TTC549 (cell line): ENCODE measurements around the gene KIF2C.
"Not testable (repeated sequence)": the region's sequence is repeated elsewhere in the genome, so short reads cannot be mapped to it uniquely, and the experiment has no call there.

Experiments
- FAIRE-seq: peaks from 2 replicates; lab custom pipeline; 2012; peaks lifted over from hg19 to GRCh38; lab: Jason Lieb, UNC

Gene KIF2C

DNA sequence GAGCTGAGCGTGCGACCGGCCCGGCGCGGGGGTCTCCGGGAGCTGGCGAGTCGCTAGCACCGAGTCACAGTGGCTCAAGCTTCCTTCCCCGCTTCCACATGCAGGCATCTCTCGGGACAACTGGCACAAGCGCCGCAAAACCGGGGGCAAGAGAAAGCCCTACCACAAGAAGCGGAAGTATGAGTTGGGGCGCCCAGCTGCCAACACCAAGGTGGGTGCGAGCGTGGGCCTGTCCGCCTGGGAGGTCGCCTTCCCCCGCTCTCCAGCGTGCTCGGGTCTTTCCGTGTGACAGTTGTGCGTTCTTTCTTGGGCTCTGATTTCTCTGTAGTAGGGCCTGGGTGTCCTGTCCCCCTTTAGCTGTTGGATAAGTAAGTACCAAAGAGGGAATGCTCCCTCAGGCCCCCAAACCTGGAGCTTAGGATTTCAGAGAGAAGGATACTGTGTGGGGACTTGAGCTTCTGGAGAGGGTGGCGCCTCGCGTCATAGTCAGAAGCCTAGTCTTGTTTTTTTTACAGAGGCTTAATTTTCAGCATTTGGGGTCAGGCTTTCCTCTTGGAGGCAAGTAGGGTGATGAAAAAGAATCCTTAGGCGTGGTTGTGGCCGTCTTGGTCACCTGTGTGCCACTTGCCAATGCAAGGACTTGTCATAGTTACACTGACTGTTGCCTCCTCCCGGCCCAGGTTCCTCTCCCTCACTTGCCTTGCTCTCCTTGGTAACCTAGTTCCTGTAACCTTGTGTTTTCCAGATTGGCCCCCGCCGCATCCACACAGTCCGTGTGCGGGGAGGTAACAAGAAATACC is 36.5 kb downstream of the KIF2C start:
- no peak for FAIRE-seq

DNA sequence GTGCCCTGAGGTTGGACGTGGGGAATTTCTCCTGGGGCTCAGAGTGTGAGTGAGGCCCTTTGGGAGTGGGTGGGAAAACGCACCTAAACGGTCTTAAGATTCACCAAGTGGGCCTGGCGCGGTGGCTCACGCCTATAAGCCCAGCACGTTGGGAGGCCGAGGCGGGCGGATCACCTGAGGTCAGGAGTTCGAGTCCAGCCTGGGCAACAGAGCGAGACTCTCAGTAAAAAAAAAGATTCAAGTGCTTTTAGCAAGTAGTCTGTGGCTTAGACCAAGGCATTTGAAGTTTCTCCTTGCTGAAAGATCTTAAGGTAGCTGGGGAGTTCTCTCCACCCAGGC is 37.1 kb downstream of the KIF2C start:
- FAIRE-seq: no peak

DNA sequence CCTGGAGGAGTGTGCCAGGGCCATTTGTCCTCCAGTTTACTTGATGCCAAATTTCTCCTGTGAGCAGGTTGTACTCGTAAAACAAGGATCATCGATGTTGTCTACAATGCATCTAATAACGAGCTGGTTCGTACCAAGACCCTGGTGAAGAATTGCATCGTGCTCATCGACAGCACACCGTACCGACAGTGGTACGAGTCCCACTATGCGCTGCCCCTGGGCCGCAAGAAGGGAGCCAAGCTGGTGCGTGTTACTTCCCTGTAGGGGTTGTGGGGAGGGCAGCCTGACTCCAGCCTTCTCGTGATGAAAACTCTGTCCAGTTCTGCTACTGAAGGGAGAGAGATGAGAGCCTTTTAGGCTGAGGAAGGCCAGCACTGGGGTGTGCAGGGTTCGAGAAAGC is 37.9 kb downstream of the KIF2C start:
- no peak for FAIRE-seq

DNA sequence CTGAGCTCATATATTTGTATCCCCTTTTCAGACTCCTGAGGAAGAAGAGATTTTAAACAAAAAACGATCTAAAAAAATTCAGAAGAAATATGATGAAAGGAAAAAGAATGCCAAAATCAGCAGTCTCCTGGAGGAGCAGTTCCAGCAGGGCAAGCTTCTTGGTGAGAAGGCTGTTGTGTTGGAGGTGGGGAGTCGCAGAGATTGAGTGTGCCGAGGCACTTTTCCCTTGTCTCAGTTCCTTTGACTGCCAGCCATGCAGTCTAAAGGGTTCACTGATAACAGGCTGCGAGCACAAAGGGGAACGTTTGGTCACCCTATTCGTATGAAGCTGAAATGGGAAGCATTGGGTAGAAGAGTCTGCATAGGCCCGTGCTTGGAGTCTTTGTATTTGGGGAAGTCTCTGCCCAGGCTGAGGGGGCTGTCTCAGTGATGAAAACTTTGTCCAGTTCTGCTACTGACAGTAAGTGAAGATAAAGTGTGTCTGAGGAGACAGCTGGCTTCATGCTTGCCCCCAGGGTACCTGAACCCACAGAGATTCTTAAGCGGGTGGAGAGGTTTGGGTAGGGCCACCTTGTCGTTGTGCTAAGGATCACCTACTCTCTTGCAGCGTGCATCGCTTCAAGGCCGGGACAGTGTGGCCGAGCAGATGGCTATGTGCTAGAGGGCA is 38.5 kb downstream of the KIF2C start:
- no peak for FAIRE-seq

DNA sequence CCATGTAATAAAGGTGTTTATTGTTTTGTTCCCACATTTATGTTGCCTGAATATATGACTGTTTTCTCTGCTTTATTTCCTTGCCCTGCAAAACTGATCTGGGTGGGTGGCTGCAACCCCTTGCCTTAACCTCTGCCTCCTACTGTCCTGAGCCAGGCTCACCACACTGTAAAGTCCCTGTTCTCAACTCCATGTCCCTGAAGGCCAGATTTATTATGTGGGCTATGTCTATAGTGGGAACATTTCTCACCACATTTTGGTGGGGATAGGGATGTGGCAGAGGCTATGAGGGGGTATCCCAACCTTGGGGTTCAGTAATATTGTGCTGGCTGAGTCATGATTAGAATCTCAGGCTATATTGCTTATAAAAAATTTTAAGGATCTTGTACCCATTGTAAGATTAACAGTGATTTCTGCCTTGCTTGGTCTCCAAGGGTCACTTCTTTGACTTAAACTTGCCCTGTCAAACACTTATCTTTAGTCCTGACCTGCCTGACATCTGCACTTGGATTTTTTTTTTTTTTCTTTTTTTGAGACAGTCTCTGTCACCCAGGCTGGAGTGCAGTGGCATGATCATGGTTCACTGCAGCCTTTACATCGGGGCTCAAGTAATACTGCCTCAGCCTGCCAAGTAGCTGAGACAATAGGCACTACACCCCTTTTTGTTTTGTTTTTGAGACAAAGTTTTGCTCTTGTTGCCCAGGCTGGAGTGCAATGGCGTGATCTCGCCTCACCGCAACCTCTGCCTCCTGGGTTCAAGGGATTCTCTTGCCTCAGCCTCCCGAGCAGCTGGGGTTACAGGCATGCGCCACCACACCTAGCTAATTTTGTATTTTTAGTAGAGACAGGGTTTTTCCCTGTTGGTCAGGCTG is 39.3 kb downstream of the KIF2C start:
- no peak for FAIRE-seq

DNA sequence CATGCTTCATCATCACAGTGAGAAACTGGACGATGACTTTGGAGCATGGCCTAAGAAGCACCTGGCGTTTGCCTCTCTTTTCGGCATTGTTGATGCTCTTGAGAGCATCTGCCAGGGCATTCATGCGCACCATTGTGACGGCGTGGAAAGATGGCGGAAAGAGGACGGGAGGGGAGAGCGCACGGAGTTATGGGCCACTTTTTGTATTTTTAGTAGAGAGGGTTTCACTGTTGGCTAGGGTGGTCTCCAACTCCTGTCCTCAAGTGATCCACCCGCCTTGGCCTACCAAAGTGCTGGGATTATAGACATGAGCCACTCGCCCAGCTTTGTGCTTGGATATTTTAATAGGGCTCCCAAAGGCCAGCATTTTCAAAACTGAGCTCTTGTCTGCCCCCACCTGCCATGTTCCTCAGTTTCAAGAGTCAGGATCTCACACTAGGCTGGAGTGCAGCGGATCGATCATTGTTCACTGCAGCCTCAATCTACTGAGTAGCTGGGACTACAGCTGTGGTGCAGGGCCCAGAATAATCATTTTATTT is 41.0 kb downstream of the KIF2C start:
- no peak for FAIRE-seq

DNA sequence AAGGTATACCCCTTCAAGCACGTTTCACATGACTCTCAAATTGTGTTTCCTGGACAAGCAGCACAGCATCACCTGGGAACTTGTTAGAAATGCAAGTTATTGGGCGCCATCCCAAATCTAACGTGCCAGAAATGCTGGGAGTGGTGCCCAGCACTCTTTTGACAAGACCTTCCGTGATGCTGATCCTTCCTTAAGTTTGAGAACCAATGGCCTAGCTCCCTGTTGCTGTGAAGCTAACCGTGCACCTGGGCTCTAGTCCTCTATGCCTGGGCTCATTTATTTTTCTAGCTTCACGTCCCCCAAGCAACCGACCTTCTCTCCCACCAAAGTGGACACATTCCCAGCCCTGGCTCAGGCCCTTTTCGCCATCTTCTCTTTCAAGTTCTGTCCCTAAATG is 44.1 kb downstream of the KIF2C start:
- FAIRE-seq: no peak

DNA sequence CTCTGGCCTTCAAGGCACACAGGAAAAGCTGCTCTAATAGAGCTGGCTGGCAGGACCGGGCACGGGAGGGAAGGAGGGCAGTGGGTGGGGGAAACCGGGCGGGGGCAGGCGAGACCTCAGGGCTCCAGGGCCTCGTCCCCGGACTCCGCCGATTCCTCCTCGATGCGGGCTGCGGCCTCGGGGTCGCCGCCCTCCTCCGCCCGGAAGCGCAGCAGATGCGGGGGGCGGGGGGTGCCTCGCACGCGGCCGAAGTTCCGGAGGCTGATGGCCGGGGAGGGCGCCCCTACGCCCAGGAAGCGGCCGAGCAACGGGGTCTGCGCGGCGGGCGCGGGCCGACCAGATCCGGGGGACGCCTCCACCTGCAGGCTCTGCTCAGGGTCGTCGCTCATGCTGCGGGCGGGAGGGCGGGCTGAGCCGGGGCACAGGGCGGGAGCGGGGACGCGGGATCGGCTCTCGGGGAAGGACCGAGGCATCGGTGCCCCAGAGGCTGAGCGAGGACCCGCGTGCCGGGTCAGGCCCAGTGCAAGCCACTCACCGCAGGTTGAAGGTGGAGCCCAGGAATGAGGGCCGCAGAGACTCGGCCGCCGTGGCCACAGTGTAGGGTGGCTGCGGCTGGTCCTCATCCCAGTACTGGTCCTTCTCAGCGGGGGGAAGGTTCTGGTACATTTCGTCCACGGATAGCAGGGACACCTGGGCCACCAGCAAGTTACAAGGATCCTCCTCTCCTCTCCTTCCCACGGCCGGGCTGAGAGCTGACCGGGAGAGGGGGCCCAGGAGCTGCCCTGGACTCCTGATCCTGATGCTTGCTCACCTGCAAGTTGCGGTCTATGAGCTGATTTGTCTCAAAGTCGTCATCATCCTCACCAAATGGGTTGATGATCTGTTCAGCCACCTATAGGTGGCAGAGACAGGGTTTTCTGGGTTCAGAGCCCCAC is 44.7 kb downstream of the KIF2C start:
- FAIRE-seq: no peak

DNA sequence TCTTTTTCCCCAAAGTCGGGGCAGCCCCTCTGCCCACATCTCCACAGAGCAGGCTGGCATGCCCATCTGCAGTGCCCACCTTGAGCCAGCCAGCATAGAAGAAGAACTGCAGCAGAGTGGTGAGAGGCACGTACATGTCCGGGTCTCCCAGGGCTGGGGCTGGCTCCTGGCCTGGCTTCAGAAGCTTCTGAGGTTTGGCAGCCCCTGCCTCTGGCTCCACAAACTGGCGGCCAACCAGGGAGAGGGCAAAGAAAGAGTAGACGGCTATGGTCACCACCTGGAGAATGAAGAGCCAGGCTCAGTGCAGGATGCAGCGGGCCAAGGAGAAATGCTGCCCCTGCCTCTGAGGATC is 45.4 kb downstream of the KIF2C start:
- FAIRE-seq: no peak

DNA sequence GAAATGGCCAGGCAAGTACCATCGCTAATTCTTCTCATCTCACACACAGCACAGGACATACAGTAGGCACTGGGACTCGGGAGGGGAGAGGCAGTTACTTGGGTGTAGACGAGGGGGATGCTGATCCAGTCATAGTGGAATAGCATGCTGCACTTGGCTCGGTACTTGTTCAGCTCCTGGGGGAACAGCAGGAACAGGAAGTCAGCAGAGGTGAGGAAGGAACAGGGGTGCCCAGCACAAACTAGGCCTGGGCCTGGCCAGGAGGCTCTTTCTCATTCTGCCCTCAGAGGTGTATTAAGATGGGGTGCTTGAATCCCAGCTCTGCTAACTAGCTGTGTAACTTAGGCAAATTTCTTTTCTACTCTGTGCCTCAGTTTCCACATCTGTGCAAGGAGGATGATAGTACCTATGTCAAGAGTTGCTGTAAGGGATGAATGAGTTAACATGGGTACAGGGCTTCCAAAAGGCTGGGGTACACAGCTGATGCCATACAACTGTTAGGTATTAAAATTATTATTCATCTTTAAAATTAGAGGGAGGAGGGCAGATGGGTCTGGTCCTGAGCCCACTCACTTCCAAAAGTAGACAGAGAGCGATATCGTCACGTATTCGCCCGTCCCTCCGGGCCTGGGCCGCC is 46.0 kb downstream of the KIF2C start:
- FAIRE-seq: no peak

DNA sequence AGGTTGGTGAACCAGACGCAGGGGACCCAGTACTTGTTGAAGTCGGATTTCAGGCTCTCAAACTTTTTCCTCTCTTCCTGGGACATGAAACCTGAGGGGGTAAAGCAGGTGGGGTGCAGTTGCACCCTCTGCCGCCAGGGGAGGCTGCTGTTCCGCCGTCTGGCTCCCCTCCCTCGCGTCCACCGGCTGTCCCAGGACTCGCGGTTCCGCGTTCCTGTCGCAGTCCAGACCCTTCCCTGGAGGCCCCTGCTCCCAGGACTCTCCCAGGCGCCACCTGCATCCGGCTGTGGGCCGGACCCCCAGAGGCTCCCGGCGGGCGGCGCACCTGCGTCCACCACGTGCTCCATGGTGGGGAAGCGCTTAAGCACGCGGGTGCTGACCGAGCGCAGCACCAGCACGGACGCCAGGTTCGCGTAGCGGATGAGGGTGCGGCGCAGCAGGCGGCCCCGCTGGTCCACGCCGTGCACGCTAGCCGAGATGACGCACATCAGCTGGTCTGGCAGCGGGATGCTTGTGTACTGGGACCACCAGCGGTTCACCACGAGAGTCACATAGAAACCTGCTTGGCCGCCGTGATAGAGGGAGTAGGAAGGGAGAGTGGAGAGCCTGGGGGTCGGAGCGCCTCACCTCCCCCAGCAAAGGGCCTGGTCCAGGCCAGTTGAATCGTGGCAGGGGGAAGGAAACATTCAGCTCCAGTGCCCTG is 46.7 kb downstream of the KIF2C start:
- FAIRE-seq: no peak

DNA sequence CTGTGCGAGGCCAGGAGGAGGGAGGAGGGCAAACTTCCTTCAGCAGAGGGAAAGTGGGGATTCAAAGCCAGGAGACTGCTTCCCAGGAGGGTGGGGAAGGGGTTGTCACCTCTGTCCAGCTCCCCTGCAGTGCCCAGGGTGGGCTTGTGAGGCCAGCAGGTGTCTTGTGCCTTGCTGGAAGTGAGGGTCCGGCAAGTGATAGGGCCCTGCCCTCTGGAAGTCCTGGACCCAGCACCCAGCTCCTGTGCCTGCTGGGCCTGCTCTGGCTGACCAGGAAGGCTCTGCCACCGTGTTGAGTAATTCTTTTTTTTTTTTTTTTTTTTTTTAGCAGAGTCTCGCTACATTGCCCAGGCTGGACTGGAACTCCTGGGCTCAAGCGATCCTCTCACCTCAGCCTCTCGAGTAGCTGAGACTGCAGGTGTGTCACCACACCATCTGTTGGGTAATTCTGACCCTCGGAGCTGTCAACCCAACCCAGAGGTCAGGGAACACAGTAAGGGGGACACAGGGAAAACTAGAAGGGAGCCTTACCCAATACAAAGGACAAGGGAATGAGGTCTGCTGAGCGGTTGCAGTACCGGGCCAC is 47.3 kb downstream of the KIF2C start:
- no peak for FAIRE-seq

DNA sequence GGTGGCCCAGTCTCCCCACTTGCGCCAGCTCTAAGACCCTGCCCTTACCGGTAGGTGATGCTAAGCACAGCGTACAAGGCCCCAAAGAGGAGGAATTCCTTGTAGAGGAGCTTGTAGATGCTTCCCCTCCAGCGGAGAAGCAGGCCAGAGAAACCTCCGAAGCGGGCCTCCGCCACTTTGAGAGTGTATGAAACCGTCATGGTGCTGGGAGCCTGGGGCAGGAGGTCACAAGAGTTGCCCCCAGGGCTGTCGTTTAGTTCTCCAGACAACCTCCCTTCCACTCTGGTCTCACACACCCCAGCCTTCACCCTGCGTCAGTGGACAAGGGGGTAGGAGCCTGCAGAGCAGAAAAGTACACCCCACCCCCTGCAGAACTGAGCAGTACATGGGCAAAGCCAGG is 47.9 kb downstream of the KIF2C start:
- no peak for FAIRE-seq

DNA sequence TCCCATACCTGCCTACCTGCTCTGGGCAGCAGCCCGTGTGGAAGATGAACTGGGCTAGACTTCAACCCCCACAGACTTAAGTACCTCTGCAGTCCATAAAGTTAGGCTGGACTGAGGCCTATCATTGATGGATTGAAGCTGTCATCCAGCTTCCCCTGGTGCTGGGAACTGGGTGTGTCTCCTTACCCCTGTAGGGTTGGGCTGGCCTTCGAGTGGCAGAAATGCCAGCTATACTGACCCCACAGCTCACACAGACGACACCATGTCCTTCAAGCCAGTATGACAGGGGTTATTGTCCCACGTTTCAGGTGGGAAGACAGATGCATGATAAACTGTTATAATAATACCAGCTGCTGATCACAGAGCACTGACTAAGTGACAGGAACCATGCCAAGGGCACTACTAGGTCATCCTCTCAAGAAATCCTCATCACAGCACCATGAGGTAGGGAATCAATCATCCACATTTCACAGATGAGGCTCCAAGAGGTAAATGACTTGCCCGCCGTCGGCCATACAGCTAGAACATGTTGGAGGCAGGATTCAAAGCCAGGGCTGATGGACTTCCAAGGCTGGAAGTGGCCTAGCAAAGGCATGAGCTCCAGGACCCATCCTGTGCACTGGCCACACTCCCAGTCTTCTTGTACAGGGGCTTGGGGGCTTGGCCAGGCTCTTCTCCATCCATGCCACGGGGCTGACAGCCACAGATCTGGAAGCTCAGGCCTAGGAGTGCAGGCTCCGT is 48.7 kb downstream of the KIF2C start, which contains the start of gene BEST4:
Gene BEST4 (minus strand): TSS at position 51 of the 741 bp plus-strand sequence. CDS start 465 bp downstream, outside the sequence.
- no peak for FAIRE-seq

DNA sequence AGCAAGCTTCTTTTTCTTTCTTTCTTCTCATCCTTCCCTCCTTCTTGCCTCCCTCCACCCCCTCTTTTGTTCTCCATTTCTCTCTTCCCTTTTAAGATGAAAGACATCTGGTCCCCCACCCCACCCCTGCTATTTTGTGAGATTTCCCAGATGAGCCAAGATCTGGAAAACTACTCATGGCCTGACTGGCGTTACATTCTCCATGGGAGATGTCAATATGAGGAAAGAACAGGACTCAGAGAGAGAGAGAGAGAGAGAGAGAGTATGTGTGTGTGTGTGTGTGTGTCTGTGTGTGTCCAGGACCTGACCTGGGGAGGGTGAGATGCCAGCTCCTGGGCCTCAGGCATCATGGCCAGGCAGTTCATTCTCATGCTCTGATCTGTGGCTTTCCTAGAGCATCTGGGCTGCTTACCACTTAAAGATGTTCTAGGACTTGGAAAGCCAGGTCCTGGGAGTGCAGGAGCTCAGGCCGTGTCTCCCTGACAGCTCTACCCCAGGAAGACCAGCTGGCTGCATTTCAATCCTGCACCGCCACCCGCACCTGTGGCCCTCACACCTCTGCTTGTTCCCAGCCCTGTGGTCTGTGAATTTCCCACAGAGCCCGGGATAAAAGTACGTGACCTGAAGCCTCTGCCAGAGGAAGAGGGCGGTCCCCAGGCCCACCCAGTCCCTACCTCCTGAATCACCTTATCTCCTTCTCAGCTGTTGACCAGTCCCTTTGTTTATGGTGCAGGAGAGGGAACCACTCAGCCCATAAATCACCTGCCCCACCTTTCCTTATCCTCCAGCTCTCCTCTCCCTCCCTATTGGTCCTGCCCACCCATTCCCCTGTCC is 51.5 kb downstream of the KIF2C start:
- no peak for FAIRE-seq

DNA sequence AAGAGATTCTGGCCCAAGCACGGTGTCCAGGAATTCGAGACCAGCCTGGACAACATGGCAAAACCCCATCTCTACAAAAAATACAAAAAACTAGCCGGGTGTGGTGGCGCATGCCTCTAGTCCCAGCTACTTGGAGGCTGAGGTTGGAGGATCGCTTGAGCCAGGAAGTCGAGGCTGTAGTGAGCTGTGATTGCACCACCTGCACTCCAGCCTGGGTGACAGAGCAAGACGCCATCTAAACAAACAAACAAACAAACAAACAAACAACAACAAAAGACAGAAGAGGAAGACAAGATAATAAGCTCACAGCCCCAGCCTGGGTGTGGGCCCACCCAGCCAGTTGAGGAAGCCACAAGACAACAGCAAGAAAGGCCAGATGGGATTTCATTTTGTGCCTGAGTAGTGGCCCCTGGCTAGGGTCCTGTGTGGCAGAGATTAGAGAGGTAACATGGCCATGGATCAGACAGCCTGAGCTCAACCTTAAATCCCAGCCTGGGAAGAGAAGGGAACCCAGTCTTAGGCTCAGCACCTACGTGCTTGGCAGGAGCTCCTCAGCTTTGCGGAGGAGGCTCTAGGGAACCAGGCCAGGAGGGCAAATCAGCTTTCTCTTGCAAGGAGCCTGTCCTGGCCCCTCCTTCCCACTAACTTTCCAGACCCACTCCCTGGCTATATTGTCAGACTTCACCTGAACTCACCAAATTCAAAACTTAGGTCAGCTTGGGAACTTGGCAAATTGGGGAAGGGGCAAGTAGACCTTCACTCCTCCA is 53.3 kb downstream of the KIF2C start:
- no peak for FAIRE-seq

DNA sequence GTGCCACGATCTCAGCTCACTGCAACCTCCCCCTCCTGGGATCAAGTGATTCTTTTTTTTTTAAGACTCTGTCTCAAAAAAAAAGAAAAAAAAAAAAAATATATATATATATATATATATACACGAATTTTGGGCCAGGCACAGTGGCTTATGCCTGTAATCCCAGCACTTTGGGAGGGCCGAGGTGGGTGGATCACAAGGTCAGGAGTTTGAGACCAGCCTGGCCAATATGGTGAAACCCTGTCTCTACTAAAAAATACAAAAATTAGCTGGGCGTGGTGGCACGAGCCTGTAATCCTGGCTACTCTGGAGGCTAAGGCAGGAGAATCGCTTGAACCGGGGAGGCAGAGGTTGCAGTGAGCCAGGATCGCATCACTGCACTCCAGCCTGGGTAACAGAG is 58.2 kb downstream of the KIF2C start:
- not testable (repeated sequence) for FAIRE-seq
